ENCODE measurements around the gene GALM.
"Not testable (repeated sequence)": the region's sequence is repeated elsewhere in the genome, so short reads cannot be mapped to it uniquely, and the experiment has no call there.

Gene GALM

DNA sequence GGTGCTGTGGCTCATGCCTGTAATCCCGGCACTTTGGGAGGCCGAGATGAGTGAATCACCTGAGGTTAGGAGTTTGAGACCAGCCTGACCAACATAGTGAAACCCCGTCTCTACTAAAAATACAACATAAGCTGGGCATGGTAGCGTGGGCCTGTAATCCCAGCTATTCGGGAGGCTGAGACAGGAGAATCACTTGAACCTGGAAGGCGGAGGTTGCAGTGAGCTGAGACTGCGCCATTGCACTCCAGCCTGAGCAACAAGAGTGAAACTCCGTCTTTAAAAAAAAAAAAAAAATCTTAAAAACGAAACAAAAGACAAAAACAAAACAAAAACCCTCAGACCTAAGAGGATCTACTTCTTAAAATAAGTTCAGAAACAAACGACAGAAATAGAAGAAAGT is 16.7 kb downstream of the GALM start:
- DNase-seq = not testable (repeated sequence)

DNA sequence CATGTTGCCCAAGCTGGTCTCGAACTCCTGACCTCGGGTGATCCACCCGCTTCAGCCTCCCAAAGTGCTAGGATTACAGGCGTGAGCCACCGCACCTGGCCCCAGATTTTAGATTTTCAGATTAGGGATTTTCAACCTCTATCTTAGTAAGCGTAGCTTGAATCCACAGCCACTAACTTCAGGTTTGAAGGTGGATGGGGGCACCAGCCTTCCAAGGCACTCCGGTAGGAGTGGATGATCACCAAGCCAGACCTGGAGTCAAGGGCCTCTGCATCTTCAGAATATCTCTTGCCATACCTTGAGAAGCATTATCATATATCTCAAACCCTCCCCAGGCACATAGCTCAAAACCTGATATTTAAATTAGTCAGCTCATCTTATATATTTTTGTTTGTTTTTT is 17.9 kb downstream of the GALM start:
- no peak for DNase-seq

- DNase-seq = no peak
These were observed 19.3 kb downstream of the GALM start for GRCh38 chr2:38685116-38685735.

- peak; percentile 89 for DNase-seq
These were observed 24.8 kb downstream of the GALM start for GRCh38 chr2:38690499-38691420.

DNA sequence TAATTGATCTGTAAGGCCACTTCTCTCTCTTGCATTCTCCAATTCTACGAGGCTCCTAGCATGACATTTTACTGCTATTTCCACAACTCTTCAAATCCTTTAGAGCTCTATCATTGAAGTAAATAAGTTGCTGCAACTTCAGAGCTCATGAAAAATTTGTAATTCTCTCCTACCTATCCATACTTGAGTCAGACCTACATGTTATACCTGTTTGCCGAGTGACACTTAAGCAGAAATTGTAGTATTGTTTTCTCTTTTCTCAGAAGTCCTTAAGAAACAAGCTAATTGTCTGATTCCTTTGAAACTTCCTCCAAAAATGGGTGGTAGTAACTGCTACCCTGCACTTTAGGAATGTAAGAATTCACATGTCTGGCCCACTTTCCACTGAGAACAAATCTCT is 26.1 kb downstream of the GALM start:
- DNase-seq = no peak

DNA sequence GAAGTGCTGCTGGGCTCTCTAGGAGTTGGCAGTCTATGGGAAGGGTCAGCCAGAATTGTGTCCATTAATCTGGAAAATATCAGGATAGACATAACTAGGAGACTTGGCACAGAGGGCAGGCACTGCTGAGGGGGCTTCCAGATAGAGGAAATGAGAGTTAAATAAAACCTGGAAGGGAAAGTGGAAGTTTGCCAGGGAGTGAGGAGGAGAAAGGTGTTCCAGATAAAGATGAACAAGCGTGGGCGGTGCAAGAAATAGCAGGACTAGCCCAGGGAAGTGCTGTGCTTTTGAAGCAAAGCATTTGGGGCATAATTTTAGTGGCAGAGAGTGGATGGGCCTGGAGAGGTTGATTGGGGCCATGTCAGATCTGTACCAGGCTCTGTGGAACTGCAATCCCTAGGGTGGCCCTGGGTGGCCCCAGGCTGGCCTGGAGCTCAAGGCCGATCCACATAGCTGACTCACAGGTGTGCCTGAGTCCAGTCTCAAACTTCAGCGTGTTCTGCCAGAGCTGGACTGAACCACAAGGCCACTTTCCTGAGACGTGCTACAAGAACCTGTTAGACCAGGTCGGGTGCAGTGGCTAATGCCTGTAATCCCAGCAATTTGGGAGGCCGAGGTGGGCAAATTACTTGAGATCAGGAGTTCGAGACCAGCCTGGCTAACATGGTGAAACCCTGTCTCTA is 26.9 kb downstream of the GALM start:
- no peak for DNase-seq

- no peak for DNase-seq
These were observed 31.4 kb downstream of the GALM start for GRCh38 chr2:38697116-38697840.

- DNase-seq = no peak
These were observed 32.6 kb downstream of the GALM start for GRCh38 chr2:38698467-38699003.

- no peak for DNase-seq
These were observed 34.3 kb downstream of the GALM start for GRCh38 chr2:38700113-38700785.

- no peak for DNase-seq
These were observed 35.1 kb downstream of the GALM start for GRCh38 chr2:38700881-38701458.

- no peak for DNase-seq
These were observed 35.6 kb downstream of the GALM start for GRCh38 chr2:38701542-38701941.

DNA sequence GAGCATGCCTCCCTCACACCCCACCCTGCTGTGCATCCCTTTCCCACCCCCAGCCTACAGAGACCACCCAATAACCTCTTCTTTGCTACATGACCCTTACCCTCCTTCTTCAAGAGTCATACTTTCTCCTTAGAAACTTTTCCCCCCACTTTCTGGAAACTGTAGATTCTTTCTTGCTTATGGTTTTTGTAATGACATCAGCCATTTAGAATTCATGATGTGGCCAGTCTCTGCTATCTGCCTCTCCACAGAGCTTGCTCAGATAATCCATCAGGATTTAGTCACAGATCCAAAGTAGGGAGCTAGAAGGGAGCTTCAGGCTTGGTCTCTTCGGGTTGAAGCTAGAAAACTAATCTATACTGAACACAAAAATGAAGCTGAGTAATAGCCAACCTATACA is 36.5 kb downstream of the GALM start:
- peak; percentile 96 for DNase-seq

- peak; percentile 54 for DNase-seq
These were observed 37.4 kb downstream of the GALM start for GRCh38 chr2:38703336-38703735.

- DNase-seq = no peak
These were observed 38.8 kb downstream of the GALM start for GRCh38 chr2:38704664-38705063.

DNA sequence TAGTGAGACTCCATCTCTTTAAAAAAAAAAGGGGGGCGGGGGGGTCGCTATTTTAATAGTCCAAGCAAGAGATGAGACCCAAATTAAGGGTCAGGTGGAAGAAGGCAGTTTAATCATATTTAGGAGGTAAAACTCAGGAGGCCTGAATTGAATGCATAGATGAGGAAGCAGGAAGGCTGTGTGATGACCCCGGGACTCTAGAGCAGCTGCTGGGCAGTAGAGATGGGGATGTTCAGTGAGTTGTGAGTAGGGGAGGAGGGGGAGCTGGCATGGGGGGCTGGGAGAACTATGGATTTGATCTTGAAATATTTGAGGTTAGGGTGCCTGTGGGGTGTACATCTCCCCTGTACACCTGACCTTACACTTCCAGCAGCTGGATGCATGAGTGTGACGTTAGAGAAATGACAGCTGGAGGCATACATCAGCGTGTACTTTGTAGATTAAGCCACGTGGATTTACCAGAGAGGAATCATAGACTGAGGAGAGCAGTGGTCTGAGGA is 41.0 kb downstream of the GALM start:
- DNase-seq = no peak

- DNase-seq = not testable (repeated sequence)
These were observed 42.6 kb downstream of the GALM start for GRCh38 chr2:38708491-38708890.

DNA sequence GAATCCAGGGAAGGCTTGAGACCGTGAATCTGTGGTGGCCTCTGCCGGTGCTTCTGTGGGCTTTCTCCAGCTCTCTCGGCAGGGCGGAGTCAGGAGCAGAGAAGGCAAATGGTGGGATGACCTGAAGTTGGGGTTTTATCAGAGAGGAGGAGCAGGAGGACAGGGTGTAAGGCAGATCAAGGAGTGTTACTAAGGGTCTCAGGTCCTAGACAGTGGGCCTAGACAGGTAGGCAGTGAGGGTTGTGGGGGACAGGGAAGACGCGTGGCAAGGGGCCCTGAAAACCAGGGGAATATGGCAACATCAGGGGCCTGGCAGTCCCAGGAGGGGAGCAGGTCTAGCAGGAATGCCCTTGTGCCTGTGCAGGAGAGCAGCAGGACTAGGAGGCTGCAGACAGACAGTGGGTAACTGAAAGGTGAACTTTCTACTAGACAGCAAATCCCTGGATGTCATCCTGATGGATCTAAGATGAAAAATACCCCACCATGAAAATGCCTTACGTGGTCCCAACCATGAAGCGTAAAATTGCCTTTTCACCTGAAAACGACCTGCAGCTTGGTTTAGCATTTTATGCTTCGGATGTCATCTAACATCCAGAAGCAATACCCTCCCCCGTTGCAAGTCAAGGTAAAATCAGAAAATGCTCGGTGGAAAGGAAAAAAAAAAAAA is 43.1 kb downstream of the GALM start:
- no peak for DNase-seq

DNA sequence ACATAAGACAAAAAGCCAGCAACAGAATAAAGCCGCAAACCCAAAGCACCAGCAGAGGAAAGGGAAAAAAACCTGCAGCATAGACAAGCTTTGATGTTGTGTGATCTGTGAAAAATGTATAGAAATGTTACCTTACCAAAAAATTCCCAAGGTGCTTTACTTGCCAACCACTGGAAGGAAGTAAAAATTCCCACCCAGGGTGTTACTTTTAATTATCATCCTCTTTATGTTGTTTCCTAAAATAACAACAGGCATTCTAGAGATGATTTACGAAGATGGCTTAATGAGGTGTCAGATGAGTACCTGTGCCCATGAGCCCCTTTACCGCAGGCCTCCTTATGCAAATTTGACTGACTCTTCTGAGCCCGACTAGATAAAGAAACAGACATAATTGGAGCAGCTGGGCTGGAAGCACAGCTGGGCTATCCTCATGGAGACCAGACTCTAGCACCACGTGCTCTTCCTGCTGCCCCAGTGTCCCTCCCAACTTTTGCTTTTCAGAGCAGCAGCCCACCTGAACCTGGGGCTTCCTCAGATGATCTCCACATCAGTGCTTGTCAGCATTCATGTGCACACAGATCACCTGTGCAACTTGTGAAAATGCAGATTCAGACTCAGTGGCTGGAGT is 43.8 kb downstream of the GALM start:
- DNase-seq = no peak

GRCh38 chr2:38711558-38711957 is 45.6 kb downstream of the GALM start:
- DNase-seq = no peak

- no peak for DNase-seq
These were observed 46.5 kb downstream of the GALM start for GRCh38 chr2:38712413-38712812.

DNA sequence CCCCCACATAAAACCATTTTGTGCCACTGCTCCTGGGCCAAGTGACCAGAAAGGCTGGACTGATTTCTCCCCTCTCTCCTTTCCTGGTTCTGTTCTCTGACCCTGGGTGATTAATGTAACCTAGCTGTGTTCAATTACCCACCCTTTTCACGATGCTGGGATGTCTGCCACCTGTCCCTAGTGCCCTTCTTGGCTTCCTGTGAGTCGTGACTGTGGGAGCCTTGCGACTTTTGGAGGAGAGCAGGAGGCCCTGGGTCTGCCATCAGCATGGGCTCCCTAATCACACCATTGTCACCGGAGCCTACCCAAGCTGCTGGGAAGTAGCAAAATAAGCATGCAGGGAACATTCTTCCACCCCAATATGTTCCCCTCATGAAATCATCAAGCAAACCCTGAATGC is 47.0 kb downstream of the GALM start:
- no peak for DNase-seq

Measured in fibroblast of upper back skin (primary cell).